Iris pigment epithelial cell (primary cell): ENCODE measurements around the gene VAMP3.
"Not testable (repeated sequence)": the region's sequence is repeated elsewhere in the genome, so short reads cannot be mapped to it uniquely, and the experiment has no call there.

Experiments used
- DNase-seq: peaks from one replicate; pipeline ENCODE4 v3.0.0-alpha.2; 2011; ENCODE audit warnings: low read depth

VAMP3 gene

GRCh38 chr1:7768583-7768982 is 2.5 kb upstream of the VAMP3 start:
- DNase-seq: no peak

- DNase-seq: no peak
These were observed 1.3 kb upstream of the VAMP3 start for GRCh38 chr1:7769673-7770412.

DNA sequence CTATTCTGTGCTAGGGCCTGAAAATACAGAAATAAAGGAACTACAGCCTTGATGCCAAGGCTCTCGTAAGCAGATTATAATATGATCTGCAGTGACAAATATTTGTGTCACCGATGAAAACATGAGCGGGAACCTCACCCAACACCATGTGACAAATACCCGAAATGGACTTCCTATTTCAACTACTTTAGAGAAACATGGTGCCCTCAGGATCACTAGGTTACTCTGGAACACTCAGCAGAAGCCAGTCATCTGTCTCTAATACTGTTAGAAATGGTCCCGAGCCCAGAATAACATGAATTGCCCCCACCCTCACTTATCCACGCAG is 463 bp upstream of the VAMP3 start:
- DNase-seq: no peak

GRCh38 chr1:7771823-7772299 is 765 bp downstream of the VAMP3 start:
- peak; percentile 45 for DNase-seq

GRCh38 chr1:7777591-7777990 is 6.5 kb downstream of the VAMP3 start:
- no peak for DNase-seq

DNA sequence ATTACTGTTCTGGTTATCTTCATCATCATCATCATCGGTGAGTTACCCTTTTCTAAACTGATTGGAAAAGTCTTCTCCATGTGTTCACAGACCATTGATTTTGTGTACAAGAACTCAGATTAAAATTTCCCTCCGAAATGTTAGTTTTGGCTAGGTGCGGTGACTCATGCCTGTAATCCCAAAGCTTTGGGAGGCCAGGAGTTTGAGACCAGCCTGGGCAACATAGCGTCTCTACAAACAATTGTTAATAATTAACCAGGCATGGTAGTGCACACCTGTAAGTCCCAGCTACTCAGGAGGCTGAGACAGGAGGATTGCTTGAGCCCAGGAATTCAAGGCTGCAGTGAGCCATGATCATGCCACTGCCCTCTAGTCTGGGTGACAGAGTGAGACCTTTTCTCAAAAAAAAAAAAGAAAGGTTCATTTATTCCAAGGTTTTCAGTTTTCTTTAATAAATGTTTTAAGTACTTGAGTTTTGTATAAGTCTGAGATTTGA is 7.1 kb downstream of the VAMP3 start:
- no peak for DNase-seq

DNA sequence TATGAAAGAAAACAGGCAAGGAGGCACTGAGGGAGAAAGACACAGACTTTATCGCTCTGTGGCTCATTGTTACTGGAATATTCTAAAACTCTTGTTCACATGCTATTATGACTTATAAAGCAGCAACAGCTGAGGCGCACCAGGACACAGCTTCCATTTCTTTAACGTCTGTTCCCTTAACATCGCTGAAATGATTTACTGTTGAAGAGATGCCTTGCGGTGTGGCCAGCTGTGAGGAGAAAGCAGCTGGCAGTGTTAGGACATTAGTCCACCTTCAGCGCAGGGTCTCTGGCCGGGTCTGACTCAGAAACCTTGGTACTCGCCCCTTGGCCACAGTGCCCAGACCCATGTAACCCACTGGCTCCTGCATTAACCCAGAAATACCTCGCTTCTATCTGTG is 9.9 kb downstream of the VAMP3 start:
- no peak for DNase-seq

DNA sequence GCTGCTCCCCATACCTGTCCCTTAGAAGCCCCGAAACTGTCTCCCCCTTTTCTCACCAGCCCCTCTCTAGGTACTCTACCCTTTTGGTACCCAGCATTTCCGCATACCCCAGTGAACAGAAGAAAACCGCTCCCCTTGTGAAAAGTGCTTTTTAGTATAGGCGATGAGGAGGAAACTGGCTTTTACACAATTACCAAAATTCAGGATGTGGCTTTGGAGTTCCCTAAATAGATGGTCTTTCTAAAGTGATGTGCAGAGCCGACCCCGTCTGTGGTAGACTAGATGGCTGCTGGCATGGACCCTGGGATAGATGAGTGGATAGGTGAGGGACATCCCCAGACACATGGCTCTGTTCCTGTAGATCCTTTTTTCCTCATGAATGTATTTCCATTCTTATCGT is 10.4 kb downstream of the VAMP3 start:
- DNase-seq: no peak

DNA sequence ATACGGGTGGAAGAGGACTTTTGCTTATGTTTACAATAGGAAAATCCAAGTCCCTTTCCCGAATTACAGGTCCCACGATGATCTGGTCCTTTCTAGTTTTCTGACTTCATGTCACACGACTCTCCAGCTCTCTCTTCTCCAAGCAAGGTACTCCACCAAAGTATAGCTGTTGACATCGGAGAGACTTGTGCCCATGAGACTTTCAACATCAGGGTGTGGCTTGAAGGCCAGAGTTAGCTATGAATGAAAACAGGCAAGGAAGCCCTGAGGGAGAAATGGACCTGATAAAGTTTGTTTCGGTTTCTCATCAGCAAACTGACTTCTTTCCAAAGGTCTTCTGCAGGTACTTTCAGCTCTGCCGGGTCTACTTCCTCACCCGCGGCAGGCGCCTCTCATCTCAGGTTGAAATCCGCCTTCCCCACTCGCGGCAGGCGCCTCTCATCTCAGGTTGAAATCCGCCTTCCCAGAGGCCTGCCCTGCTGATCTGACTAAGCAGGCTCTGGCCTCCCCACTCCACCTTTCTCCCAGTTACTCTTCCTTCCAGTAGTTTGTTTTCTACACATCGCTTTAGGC is 10.9 kb downstream of the VAMP3 start:
- no peak for DNase-seq

DNA sequence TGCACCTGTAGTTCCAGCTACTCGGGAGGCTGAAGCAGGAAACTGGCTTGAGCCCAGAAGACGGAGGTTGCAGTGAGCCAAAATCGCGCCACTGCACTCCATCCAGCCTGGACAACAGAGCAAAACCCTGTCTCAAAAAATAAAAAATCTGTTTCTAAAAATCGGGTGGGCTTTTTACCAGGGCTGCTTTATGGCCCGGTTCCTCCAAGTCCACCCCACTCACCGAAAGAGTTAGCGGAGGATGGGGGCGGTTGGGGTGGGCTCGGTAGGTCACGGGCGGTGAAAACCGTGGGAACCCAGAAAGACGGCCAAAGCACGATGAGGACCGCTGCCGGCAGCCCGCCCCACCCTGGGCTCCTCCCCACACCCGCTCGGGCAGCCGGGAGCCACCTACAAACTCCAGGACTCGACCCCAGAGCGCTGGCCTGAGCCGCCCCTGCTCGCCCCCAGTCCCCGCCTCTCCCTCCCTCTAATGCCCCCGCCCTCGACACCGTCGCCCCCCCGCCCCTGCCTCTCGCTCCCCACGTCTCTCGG is 12.1 kb downstream of the VAMP3 start:
- DNase-seq: peak; percentile 16

DNA sequence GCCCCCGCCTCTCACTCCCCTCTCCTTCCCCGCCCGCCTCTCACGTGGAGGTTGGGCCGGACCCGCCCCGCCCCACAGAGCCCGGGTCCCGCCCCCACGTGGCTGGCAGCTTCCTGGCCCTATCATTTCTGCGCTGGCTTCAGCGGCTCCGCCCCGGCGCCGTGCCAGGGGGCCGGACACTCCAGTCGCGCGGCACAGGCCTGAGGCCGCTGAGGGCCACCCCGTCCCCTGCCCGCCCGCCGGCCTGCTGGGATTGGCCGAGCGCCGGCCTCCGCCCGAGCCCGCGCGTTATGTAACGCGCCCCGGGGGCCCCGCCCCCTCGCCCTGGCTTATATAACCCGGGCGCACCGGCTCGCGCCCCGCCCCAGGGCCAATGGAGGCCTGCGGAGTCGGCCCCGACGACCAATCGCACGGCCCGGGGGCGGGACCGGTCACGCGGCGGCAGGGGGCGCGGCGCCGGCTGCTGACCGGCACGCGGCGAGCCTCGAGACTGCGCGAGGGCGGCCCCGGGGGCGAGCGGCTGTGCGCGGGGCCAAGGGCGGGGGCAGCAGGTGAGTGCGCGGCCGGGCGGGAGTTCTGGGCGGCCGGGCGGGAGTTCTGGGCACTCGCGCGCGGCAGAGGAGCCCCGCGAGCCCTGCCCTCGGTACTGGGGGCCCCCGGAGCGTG is 12.9 kb downstream of the VAMP3 start, which contains the start of gene PER3:
Gene PER3 (plus strand): TSS at position 466 of the 666 bp plus-strand sequence. CDS start 587 bp downstream, outside the sequence.
- peak; percentile 96 for DNase-seq

- no peak for DNase-seq
These were observed 13.5 kb downstream of the VAMP3 start for GRCh38 chr1:7784492-7785071.

DNA sequence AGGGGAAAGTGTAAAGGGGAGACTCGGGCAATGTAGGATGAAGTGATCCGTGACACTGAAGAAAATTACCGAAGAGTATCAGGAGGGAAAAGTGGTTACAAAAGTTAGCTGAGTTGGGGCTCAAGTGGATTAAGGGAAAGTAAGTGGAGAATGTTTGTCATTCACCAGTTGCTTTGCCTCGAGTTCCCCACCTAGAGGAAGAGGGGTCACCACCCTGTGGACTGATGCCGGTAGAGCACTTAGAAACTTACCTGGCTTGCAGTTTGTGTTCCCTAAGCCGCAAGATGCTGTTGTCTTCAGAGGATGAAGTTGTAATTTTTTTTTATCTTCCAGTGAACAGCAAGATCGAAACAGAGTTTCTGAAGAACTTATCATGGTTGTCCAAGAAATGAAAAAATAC is 14.0 kb downstream of the VAMP3 start:
- DNase-seq: no peak

DNA sequence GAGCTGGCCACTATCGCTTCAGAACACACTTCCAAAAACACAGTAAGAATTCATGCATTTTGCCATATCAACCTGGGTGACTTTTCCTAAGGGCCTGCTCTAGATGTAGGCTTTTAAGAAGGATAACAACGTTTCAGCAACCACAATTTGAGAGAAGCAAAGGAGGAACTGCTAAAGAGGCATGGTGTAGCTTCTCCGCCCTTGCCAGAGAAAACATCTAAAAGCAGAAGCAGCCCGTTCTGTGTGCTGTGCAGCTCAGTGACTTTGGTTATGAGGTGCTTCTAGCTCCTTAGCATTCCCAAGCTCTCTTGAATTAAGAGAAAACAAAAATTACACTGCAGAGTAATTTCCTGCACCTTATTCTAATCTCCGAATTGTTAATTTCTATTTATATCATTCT is 15.7 kb downstream of the VAMP3 start:
- DNase-seq: no peak

DNA sequence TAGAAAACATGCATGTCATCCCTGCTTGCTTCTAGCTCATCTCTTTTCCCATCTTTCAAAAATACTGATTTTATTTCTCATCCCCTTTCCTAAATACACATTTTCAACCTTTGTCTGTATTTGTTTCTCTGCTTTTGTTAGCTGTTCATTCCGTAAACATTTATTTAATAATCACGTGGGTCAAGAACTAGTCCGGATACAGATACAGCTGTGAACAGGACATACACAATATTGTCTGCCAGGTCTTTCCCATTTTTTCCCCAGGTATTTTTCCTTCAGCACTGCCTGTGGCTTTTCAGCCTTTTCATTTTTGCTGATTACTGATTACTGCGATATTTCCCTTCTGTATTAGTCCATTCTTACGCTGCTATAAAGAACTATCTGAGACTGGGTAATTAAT is 18.7 kb downstream of the VAMP3 start:
- DNase-seq: no peak

- DNase-seq: not testable (repeated sequence)
These were observed 19.9 kb downstream of the VAMP3 start for GRCh38 chr1:7791027-7791426.

- DNase-seq: no peak
These were observed 24.3 kb downstream of the VAMP3 start for GRCh38 chr1:7795406-7795805.

- DNase-seq: no peak
These were observed 34.4 kb downstream of the VAMP3 start for GRCh38 chr1:7805460-7805859.

DNA sequence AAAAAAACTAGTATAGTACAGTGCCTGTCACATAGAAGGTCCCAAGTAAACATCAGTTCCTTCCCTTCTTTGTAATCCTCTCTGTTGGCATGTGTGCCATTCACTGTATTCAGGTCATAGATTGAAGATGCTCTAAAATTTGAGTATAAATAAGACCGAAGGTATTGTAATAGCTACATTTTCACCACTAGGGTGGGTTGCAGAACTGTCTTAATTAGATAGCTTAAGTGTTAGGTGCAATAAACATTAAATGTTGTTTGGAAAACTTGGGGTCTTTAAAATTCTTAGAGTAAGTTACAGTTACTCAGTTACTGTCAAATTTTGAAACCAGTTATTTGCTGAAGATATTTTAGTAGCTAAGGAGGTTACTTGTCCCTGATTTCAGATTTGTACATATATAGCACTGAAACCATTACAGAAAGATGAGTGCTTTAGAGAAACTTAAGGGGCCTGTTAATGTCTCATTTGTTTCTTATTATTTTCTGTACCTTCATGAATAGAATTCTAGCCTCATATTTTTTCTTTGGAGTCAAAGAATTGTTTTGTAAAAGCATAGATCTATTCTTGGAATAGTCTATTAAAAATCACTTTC is 37.3 kb downstream of the VAMP3 start:
- DNase-seq: peak; percentile 41

DNA sequence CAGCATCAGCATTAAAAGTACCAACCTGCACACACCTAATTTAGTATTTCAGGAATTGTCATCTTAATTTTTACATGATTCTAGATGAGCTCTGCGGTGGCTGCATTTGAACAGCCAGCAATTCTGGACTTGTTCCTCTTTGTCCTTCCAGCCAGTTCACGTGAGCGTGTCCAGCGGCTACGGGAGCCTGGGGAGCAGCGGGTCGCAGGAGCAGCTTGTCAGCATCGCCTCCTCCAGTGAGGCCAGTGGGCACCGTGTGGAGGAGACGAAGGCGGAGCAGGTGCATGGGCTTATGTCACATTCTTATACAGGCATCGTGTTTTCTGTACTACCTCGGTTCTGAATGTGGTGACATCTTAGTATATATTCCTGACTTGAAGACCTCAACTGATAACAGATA is 38.6 kb downstream of the VAMP3 start:
- no peak for DNase-seq

DNA sequence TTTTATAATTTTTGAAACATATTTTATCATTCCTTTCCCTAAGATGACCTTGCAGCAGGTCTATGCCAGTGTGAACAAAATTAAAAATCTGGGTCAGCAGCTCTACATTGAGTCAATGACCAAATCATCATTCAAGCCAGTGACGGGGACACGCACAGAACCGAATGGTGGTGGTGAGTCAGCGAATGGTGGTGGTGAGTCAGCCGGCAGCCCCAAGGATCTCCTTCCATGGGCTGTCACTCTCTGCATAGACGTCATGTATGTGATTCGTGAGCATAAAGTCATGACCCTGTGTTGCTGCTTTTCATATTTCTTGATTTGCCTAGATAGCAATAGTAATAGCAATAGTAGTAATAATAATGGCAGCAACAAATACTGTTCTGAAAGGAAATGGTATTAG is 39.3 kb downstream of the VAMP3 start:
- peak; percentile 97 for DNase-seq

DNA sequence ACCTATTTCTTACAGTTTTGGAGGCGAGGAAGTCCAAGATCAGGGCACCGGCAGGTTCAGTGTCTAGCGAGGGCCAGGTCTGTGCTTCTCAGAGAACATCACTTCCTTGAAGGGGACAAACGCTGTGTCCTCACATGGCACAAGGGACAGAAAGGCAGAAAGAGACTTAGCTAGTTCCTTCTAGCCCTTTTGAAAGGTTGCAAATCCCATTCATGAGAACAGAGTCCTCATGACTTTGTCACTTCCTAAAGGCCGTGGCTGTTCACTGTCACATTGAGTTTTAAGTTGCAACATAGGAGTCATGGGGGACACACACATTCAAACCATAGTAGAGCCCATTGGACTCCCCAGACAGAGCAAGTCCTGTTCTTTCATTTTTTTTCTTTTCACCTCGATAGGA is 40.4 kb downstream of the VAMP3 start:
- no peak for DNase-seq
